Breast epithelium (tissue), 3 donors: ENCODE data around the gene TRAPPC6A.

ENCODE experiments used
- CTCF ChIP-seq, 3 donors: fragments of 450-650 bp; IDR thresholded peaks; one replicate each; pipeline ENCODE4 v1.5.1; 2016 to 2017; ENCODE audit warnings: antibody characterized with exemption in 3 of 3, mild to moderate bottlenecking in 3 of 3, moderate library complexity in 3 of 3
- POLR2A ChIP-seq: fragments of 450-650 bp; IDR thresholded peaks from one replicate; pipeline ENCODE4 v1.6.1; 2016; ENCODE audit warnings: antibody characterized with exemption, mild to moderate bottlenecking, moderate library complexity
- POLR2AphosphoS5 ChIP-seq, 3 donors: sonication (generic); formaldehyde crosslinking; IDR thresholded peaks; one replicate each; pipeline ENCODE4 v1.6.1; 2017; ENCODE audit warnings: antibody characterized with exemption in 3 of 3

GRCh38 chr19:45217957-45218334, 39.9 kb upstream of the TRAPPC6A start:
- TF ChIP-seq POLR2A (no peak), CTCF (IDR thresholded peaks at IDR 0.05) (no peak), POLR2AphosphoS5 (IDR thresholded peaks at IDR 0.05) (no peak)
